GM19438 (cell line): ENCODE results near the gene ADARB1.

Experiments used
- ATAC-seq: cut with Tn5 transposase; IDR thresholded peaks from one replicate; pipeline ENCODE4 v1.9.1; 2021; ENCODE audit warnings: low read depth; ENCODE audit not compliant: unreplicated experiment

Gene ADARB1

GRCh38 chr21:45258466-45258865 lies 184.1 kb downstream of the ADARB1 start:
- no peak for ATAC-seq

- ATAC-seq: no peak
Measured at GRCh38 chr21:45259206-45259840, 184.9 kb downstream of the ADARB1 start.

- no peak for ATAC-seq
Measured at GRCh38 chr21:45260191-45260825, 185.9 kb downstream of the ADARB1 start.

- ATAC-seq: no peak
Measured at GRCh38 chr21:45261093-45261492, 186.7 kb downstream of the ADARB1 start.

- ATAC-seq: no peak
Measured at GRCh38 chr21:45262041-45262581, 187.7 kb downstream of the ADARB1 start.

- no peak for ATAC-seq
Measured at GRCh38 chr21:45262616-45263015, 188.2 kb downstream of the ADARB1 start.

- ATAC-seq: no peak
Measured at GRCh38 chr21:45263534-45263933, 189.2 kb downstream of the ADARB1 start.

- no peak for ATAC-seq
Measured at GRCh38 chr21:45264146-45264911, 189.9 kb downstream of the ADARB1 start.

- ATAC-seq: no peak
Measured at GRCh38 chr21:45264912-45265515, 190.6 kb downstream of the ADARB1 start.

- no peak for ATAC-seq
Measured at GRCh38 chr21:45265721-45266517, 191.5 kb downstream of the ADARB1 start.

- ATAC-seq: no peak
Measured at GRCh38 chr21:45266518-45267389, 192.4 kb downstream of the ADARB1 start.

GRCh38 chr21:45267390-45267760 lies 193.0 kb downstream of the ADARB1 start:
- ATAC-seq: no peak

- ATAC-seq: no peak
Measured at GRCh38 chr21:45269861-45270260, 195.5 kb downstream of the ADARB1 start.

GRCh38 chr21:45270306-45270821 lies 196.0 kb downstream of the ADARB1 start:
- ATAC-seq: no peak
